ENCODE data around the gene ARSG. TPM values are rescaled to one million over a fixed set of nuclear protein-coding genes. Genes with fewer than 3 reads are reported as not detected.

Gene ARSG
- polyA plus RNA-seq, 1 experiment: 1.9 TPM

GRCh38 chr17:68317458-68317857, 26.2 kb downstream of the ARSG start:
- Histone ChIP-seq H3K9me3 (ENCODE audit: control insufficient read depth, insufficient read depth, low read length) (no peaks in the 10 kb centered on the region), H3K27me3 (ENCODE audit: control insufficient read depth, insufficient read depth, low read length) (no peaks in the 10 kb centered on the region), H3K4me3 (ENCODE audit: low read depth, low read length) (no peak overlapping the region), H3K27ac (ENCODE audit: low read depth, low read length) (no peak overlapping the region)
- TF ChIP-seq, protein P1, sequence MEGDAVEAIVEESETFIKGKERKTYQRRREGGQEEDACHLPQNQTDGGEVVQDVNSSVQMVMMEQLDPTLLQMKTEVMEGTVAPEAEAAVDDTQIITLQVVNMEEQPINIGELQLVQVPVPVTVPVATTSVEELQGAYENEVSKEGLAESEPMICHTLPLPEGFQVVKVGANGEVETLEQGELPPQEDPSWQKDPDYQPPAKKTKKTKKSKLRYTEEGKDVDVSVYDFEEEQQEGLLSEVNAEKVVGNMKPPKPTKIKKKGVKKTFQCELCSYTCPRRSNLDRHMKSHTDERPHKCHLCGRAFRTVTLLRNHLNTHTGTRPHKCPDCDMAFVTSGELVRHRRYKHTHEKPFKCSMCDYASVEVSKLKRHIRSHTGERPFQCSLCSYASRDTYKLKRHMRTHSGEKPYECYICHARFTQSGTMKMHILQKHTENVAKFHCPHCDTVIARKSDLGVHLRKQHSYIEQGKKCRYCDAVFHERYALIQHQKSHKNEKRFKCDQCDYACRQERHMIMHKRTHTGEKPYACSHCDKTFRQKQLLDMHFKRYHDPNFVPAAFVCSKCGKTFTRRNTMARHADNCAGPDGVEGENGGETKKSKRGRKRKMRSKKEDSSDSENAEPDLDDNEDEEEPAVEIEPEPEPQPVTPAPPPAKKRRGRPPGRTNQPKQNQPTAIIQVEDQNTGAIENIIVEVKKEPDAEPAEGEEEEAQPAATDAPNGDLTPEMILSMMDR (IDR thresholded peaks at IDR 0.05; ENCODE audit: low read depth, low read length): no peak
- DNase-seq (ENCODE audit: low read depth, low spot score): no peak
- ChIA-PET CTCF (no interaction called here), POLR2A (no interaction called here)

GRCh38 chr17:68318103-68318991, 27.1 kb downstream of the ARSG start:
- ChIA-PET CTCF (interaction anchor here (0.5 kb wide), 1 partner anchor 151 kb away, joined by 6 read pairs; no protein-coding TSS in a partner anchor), POLR2A (no interaction called here)

GRCh38 chr17:68319410-68320162, 28.3 kb downstream of the ARSG start:
- H3K27ac ChIP-seq (ENCODE audit: low read depth, low read length): no peak overlapping the region
- CTCF ChIA-PET: no interaction called here
- no peak for DNase-seq (ENCODE audit: low read depth, low spot score)

More at GRCh38 chr17:68318103-68318991, 27.1 kb downstream of the ARSG start:
- H3K4me3 ChIP-seq (ENCODE audit: low read depth, low read length): no peak overlapping the region
- H3K27ac ChIP-seq (ENCODE audit: low read depth, low read length): no peak overlapping the region
- TF ChIP-seq, protein P1 (IDR thresholded peaks at IDR 0.05; ENCODE audit: low read depth, low read length): no peak
- H3K9me3 ChIP-seq (ENCODE audit: control insufficient read depth, insufficient read depth, low read length): no peaks in the 10 kb centered on the region
- H3K27me3 ChIP-seq (ENCODE audit: control insufficient read depth, insufficient read depth, low read length): no peaks in the 10 kb centered on the region
- DNase-seq (ENCODE audit: low read depth, low spot score): no peak

GRCh38 chr17:68320311-68320865, 29.1 kb downstream of the ARSG start:
- TF ChIP-seq, protein P1 (IDR thresholded peaks at IDR 0.05; ENCODE audit: low read depth, low read length): no peak
- DNase-seq (ENCODE audit: low read depth, low spot score): no peak
- ChIA-PET POLR2A (no interaction called here), CTCF (no interaction called here)
- no peaks in the 10 kb centered on the region for H3K27me3 ChIP-seq (ENCODE audit: control insufficient read depth, insufficient read depth, low read length)
- H3K9me3 ChIP-seq (ENCODE audit: control insufficient read depth, insufficient read depth, low read length): no peaks in the 10 kb centered on the region
- no peak overlapping the region for H3K4me3 ChIP-seq (ENCODE audit: low read depth, low read length)
- H3K27ac ChIP-seq (ENCODE audit: low read depth, low read length): no peak overlapping the region

More at GRCh38 chr17:68319410-68320162, 28.3 kb downstream of the ARSG start:
- POLR2A ChIA-PET: no interaction called here
- TF ChIP-seq, protein P1 (IDR thresholded peaks at IDR 0.05; ENCODE audit: low read depth, low read length): no peak
- Histone ChIP-seq H3K27me3 (ENCODE audit: control insufficient read depth, insufficient read depth, low read length) (no peaks in the 10 kb centered on the region), H3K9me3 (ENCODE audit: control insufficient read depth, insufficient read depth, low read length) (no peaks in the 10 kb centered on the region), H3K4me3 (ENCODE audit: low read depth, low read length) (no peak overlapping the region)
